Neural cell (in vitro differentiated cells): ENCODE measurements around the gene TBL1XR1. TPM values are rescaled to one million over a fixed set of nuclear protein-coding genes. Genes with fewer than 3 reads are reported as not detected.

ENCODE experiments used
- H2AFZ ChIP-seq: fragments of 200-600, 300-800 bp; sonication (generic), shearing (Covaris generic); 2 replicates; pipeline ENCODE4 v1.6.0; 2014; ENCODE audit warnings: low read depth, mild to moderate bottlenecking, antibody characterized with exemption, low read length, moderate library complexity
- H3F3A ChIP-seq: fragments of 200-600 bp; shearing (Covaris generic); 2 replicates; pipeline ENCODE4 v1.6.1; 2016; ENCODE audit warnings: mild to moderate bottlenecking, moderate library complexity, mixed read lengths, antibody characterized with exemption, low read length; ENCODE audit not compliant: insufficient read depth, poor library complexity, severe bottlenecking
- H3K27ac ChIP-seq: fragments of 200-600, 300-800 bp; sonication (generic), shearing (Covaris generic); 2 replicates; pipeline ENCODE4 v1.5.1; 2014; ENCODE audit warnings: mild to moderate bottlenecking, low read length, moderate library complexity
- H3K27me3 ChIP-seq: fragments of 300-800, 200-600 bp; sonication (generic), shearing (Covaris generic); 2 replicates; pipeline ENCODE4 v1.6.0; 2014; ENCODE audit warnings: mild to moderate bottlenecking, low read depth, low read length, moderate library complexity; ENCODE audit not compliant: insufficient read depth
- H3K36me3 ChIP-seq: fragments of 300-800, 200-600 bp; sonication (generic), shearing (Covaris generic); 2 replicates; pipeline ENCODE4 v1.5.1; 2014; ENCODE audit warnings: mild to moderate bottlenecking, antibody characterized with exemption, low read length, moderate library complexity; ENCODE audit not compliant: insufficient read depth
- H3K4me2 ChIP-seq: fragments of 300-800, 200-600 bp; sonication (generic), shearing (Covaris generic); 2 replicates; pipeline ENCODE4 v1.6.0; 2014; ENCODE audit warnings: mild to moderate bottlenecking, low read length
- H3K4me3 ChIP-seq: fragments of 300-800, 200-600 bp; sonication (generic), shearing (Covaris generic); 2 replicates; pipeline ENCODE4 v1.5.1; 2014; ENCODE audit warnings: mild to moderate bottlenecking, low read length, moderate library complexity
- H3K79me2 ChIP-seq: fragments of 200-600 bp; shearing (Covaris generic); replicated peaks from 2 replicates; pipeline ENCODE4 v1.6.0; 2014; ENCODE audit warnings: mild to moderate bottlenecking, low read length, moderate library complexity; ENCODE audit not compliant: insufficient read depth
- H3K9ac ChIP-seq: fragments of 300-800, 200-600 bp; sonication (generic), shearing (Covaris generic); 2 replicates; pipeline ENCODE4 v1.6.1; 2016; ENCODE audit warnings: mild to moderate bottlenecking, low read length, mixed read lengths
- H3K9me2 ChIP-seq: fragments of 200-600 bp; shearing (Covaris generic); 2 replicates; pipeline ENCODE4 v1.6.1; 2016; ENCODE audit warnings: mild to moderate bottlenecking, low read length, mixed read lengths; ENCODE audit not compliant: insufficient read depth
- H3K9me3 ChIP-seq: fragments of 200-600, 300-800 bp; sonication (generic), shearing (Covaris generic); 2 replicates; pipeline ENCODE4 v1.6.1; 2016; ENCODE audit warnings: mild to moderate bottlenecking, mixed run types, low read length, moderate library complexity, mixed read lengths
- H4K20me1 ChIP-seq: fragments of 200-600 bp; shearing (Covaris generic); 2 replicates; pipeline ENCODE4 v1.6.1; 2016; ENCODE audit warnings: mild to moderate bottlenecking, mixed run types; ENCODE audit not compliant: insufficient read depth
- CTCF ChIP-seq: fragments of 450-650 bp; IDR thresholded peaks from 2 replicates; pipeline ENCODE4 v1.5.1; 2014; ENCODE audit warnings: antibody characterized with exemption, mild to moderate bottlenecking, moderate library complexity; ENCODE audit not compliant: poor library complexity, severe bottlenecking
- EP300 ChIP-seq: fragments of 450-650 bp; conservative IDR thresholded peaks from 2 replicates; pipeline ENCODE4 v1.6.1; 2014; ENCODE audit warnings: antibody characterized with exemption, mild to moderate bottlenecking, moderate library complexity; ENCODE audit not compliant: poor library complexity, severe bottlenecking
- EZH2 ChIP-seq: fragments of 200-600, 300-800 bp; shearing (Covaris generic), sonication (generic); IDR thresholded peaks from 2 replicates; pipeline ENCODE4 v1.6.1; 2014; ENCODE audit warnings: antibody characterized with exemption, low read length, borderline replicate concordance, mild to moderate bottlenecking; ENCODE audit not compliant: insufficient read depth, poor library complexity, severe bottlenecking
- MXI1 ChIP-seq: fragments of 450-650 bp; conservative IDR thresholded peaks from 2 replicates; pipeline ENCODE4 v1.6.1; 2014; ENCODE audit warnings: antibody characterized with exemption, mild to moderate bottlenecking; ENCODE audit not compliant: poor library complexity, severe bottlenecking
- POLR2AphosphoS5 ChIP-seq: IDR thresholded peaks from 2 replicates; pipeline ENCODE4 v1.6.1; 2012
- RAD21 ChIP-seq: fragments of 450-650 bp; conservative IDR thresholded peaks from 2 replicates; pipeline ENCODE4 v1.6.1; 2014; ENCODE audit warnings: antibody characterized with exemption, mild to moderate bottlenecking, moderate library complexity
- SMC3 ChIP-seq: fragments of 450-650 bp; conservative IDR thresholded peaks from 2 replicates; pipeline ENCODE4 v1.6.1; 2014; ENCODE audit warnings: antibody characterized with exemption, mild to moderate bottlenecking, moderate library complexity; ENCODE audit not compliant: poor library complexity
- TAF1 ChIP-seq: IDR thresholded peaks from 2 replicates; pipeline ENCODE4 v1.6.1; 2012; ENCODE audit warnings: low read depth
- polyA plus RNA-seq: library from polyadenylated mRNA; depleted of rRNA; stranded (reverse); fragments of >200 nt; gene quantifications from 2 replicates; pipeline ENCODE4 v1.2.3, GENCODE V29; 2014
- TF ChIP-seq, protein P1 (sequence below): IDR thresholded peaks from 2 replicates; pipeline ENCODE4 v1.6.1; 2012; ENCODE audit warnings: borderline replicate concordance

The TBL1XR1 gene
- polyA plus RNA-seq, 1 donor from 2014 or later: 96.3 TPM

DNA sequence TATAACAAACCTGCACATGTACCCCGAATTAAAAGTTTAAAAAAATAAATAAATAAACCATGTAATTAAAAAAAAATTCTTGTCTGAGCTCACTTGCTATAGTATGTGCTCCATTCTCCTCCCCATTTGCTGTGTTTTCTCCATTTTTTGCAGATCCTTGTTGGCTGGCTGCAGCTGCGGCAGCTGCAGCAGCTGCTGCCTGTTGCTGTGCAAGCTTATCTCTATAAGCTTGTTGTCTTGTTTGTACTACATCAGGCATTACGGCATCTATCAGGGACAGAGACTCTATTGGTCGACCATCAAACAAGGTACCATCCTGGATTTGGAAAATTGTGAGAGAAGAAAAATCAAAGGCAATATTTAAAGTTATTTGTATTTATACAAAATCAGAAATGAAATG is 145.9 kb downstream of the TBL1XR1 start:
- H3F3A ChIP-seq: no peaks in the 10 kb centered on the region
- peaks cover 13% of the 10 kb centered on the region for H3K79me2 ChIP-seq
- no peak overlapping the region for H3K27ac ChIP-seq
- no peak overlapping the region for H3K4me2 ChIP-seq
- H3K9me3 ChIP-seq: no peaks in the 10 kb centered on the region
- H3K27me3 ChIP-seq: no peaks in the 10 kb centered on the region
- no peak overlapping the region for H3K4me3 ChIP-seq
- H3K9me2 ChIP-seq: no peaks in the 10 kb centered on the region
- H4K20me1 ChIP-seq: no peaks in the 10 kb centered on the region
- no peaks in the 10 kb centered on the region for H3K36me3 ChIP-seq
- TF ChIP-seq SMC3 (no peak), CTCF (no peak), RAD21 (no peak), MXI1 (no peak), TAF1 (no peak), POLR2AphosphoS5 (no peak), EZH2 (no peak)
- TF ChIP-seq, protein P1, sequence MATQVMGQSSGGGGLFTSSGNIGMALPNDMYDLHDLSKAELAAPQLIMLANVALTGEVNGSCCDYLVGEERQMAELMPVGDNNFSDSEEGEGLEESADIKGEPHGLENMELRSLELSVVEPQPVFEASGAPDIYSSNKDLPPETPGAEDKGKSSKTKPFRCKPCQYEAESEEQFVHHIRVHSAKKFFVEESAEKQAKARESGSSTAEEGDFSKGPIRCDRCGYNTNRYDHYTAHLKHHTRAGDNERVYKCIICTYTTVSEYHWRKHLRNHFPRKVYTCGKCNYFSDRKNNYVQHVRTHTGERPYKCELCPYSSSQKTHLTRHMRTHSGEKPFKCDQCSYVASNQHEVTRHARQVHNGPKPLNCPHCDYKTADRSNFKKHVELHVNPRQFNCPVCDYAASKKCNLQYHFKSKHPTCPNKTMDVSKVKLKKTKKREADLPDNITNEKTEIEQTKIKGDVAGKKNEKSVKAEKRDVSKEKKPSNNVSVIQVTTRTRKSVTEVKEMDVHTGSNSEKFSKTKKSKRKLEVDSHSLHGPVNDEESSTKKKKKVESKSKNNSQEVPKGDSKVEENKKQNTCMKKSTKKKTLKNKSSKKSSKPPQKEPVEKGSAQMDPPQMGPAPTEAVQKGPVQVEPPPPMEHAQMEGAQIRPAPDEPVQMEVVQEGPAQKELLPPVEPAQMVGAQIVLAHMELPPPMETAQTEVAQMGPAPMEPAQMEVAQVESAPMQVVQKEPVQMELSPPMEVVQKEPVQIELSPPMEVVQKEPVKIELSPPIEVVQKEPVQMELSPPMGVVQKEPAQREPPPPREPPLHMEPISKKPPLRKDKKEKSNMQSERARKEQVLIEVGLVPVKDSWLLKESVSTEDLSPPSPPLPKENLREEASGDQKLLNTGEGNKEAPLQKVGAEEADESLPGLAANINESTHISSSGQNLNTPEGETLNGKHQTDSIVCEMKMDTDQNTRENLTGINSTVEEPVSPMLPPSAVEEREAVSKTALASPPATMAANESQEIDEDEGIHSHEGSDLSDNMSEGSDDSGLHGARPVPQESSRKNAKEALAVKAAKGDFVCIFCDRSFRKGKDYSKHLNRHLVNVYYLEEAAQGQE: no peak
- no peak overlapping the region for H2AFZ ChIP-seq
- no peak overlapping the region for H3K9ac ChIP-seq

- no peak overlapping the region for H2AFZ ChIP-seq
- no peak overlapping the region for H3K4me2 ChIP-seq
- H3K36me3 ChIP-seq: no peaks in the 10 kb centered on the region
- no peaks in the 10 kb centered on the region for H4K20me1 ChIP-seq
- TF ChIP-seq RAD21: peak; percentile 87
- no peak for TF ChIP-seq EZH2
- no peak for TF ChIP-seq EP300
- no peak for TF ChIP-seq TAF1
- no peak for TF ChIP-seq POLR2AphosphoS5
- TF ChIP-seq, protein P1: no peak
- TF ChIP-seq SMC3: peak; percentile 82
- TF ChIP-seq MXI1: no peak
- peak; percentile 77 for TF ChIP-seq CTCF
- no peak overlapping the region for H3K27ac ChIP-seq
- H3K9ac ChIP-seq: no peak overlapping the region
- peaks cover 13% of the 10 kb centered on the region for H3K79me2 ChIP-seq
- H3K9me2 ChIP-seq: no peaks in the 10 kb centered on the region
- no peak overlapping the region for H3K4me3 ChIP-seq
- H3K27me3 ChIP-seq: no peaks in the 10 kb centered on the region
- H3F3A ChIP-seq: no peaks in the 10 kb centered on the region
- no peaks in the 10 kb centered on the region for H3K9me3 ChIP-seq
Observed at GRCh38 chr3:177050501-177051237, 146.6 kb downstream of the TBL1XR1 start.
